ENCODE measurements around the gene HTN1. TPM values are rescaled to one million over a fixed set of nuclear protein-coding genes. Genes with fewer than 3 reads are reported as not detected.
"Not testable (repeated sequence)": the region's sequence is repeated elsewhere in the genome, so short reads cannot be mapped to it uniquely, and the experiment has no call there.

The HTN1 gene
- polyA plus RNA-seq (2011; rRNA removed): not detected in 2 replicates
- not detected in 2 replicates for polyA minus RNA-seq (2011; rRNA and poly(A)+ RNA removed)

DNA sequence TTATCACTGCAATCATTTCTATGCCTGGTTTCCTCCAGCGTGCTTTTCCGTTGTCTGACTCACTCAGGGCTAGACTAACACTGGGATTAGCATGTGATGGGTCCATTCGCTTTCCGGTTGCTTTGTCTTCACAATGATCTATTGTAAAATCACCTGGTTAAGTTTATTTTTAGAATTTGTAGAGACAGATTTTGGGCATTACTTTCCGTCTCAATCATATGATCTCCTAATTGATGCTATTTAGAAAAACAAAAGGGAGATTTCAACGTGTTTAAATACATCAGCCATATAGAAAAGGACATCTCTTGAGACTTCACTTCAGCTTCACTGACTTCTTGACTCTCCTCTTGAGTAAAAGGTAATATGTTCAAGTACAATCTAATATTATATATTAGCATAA is at the start of gene HTN1:
Gene HTN1 (plus strand): TSS at position 301 of the 400 bp plus-strand sequence. CDS start 2,639 bp downstream, outside the sequence.
- CTCF ChIA-PET; H3K27me3 ChIP-seq (ENCODE audit: control insufficient read depth, insufficient read depth, low read length); H3K4me3 ChIP-seq (ENCODE audit: low read depth, low read length); POLR2A ChIA-PET; DNase-seq (ENCODE audit: low read depth); H3K36me3 ChIP-seq (ENCODE audit: control insufficient read depth, insufficient read depth, low read length): not testable (repeated sequence)

DNA sequence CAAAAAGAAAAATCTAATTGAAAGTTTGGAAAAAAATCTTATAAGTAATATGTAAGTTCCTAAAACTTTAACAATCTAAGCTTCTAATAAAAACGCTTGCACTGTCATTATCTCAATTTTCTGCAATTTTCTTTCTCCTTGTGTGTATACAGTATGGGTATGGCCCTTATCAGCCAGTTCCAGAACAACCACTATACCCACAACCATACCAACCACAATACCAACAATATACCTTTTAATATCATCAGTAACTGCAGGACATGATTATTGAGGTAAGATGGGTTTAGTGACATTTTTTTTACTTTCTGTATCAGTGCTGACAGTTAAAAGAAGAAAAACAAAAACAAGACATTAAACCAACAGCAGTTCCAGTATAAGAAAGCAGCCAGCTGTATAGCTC is 49.5 kb upstream of the HTN1 start:
- H3K27me3 ChIP-seq (ENCODE audit: control insufficient read depth, insufficient read depth, low read length): no peaks in the 10 kb centered on the region
- POLR2A ChIA-PET: no interaction called here
- no peak for DNase-seq (ENCODE audit: low read depth)
- H3K4me3 ChIP-seq (ENCODE audit: low read depth, low read length): no peak overlapping the region
- TF ChIP-seq, protein P1, sequence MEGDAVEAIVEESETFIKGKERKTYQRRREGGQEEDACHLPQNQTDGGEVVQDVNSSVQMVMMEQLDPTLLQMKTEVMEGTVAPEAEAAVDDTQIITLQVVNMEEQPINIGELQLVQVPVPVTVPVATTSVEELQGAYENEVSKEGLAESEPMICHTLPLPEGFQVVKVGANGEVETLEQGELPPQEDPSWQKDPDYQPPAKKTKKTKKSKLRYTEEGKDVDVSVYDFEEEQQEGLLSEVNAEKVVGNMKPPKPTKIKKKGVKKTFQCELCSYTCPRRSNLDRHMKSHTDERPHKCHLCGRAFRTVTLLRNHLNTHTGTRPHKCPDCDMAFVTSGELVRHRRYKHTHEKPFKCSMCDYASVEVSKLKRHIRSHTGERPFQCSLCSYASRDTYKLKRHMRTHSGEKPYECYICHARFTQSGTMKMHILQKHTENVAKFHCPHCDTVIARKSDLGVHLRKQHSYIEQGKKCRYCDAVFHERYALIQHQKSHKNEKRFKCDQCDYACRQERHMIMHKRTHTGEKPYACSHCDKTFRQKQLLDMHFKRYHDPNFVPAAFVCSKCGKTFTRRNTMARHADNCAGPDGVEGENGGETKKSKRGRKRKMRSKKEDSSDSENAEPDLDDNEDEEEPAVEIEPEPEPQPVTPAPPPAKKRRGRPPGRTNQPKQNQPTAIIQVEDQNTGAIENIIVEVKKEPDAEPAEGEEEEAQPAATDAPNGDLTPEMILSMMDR (IDR thresholded peaks at IDR 0.05; ENCODE audit: insufficient read depth, low read depth, low read length): no peak
- H3K36me3 ChIP-seq (ENCODE audit: control insufficient read depth, insufficient read depth, low read length): no peaks in the 10 kb centered on the region
- CTCF ChIA-PET: no interaction called here

DNA sequence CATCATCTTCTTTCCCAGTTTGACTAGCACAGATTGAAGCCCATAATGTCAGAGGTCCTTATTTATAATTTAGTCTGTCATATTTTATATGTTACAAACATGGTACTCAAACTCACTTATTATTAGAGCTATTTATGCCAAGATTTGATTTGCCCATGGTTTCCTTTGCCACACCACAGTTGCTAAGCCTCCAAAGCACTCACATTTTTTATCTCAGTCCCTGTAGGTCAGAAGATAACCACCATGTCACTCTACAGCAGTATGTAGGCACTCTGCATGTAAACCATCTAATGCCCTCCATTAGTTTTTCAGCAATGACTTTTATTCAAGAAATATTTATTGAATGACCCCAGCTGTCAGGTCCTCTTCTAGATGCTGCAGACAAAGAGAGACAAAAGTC is 47.7 kb upstream of the HTN1 start:
- Histone ChIP-seq H3K27me3 (ENCODE audit: control insufficient read depth, insufficient read depth, low read length) (no peaks in the 10 kb centered on the region), H3K4me3 (ENCODE audit: low read depth, low read length) (no peak overlapping the region), H3K36me3 (ENCODE audit: control insufficient read depth, insufficient read depth, low read length) (no peaks in the 10 kb centered on the region)
- ChIA-PET CTCF (no interaction called here), POLR2A (no interaction called here)
- no peak for DNase-seq (ENCODE audit: low read depth)
- TF ChIP-seq, protein P1 (IDR thresholded peaks at IDR 0.05; ENCODE audit: insufficient read depth, low read depth, low read length): no peak

- DNase-seq (ENCODE audit: low read depth): no peak
- no peaks in the 10 kb centered on the region for H3K36me3 ChIP-seq (ENCODE audit: control insufficient read depth, insufficient read depth, low read length)
- ChIA-PET CTCF (no interaction called here), POLR2A (no interaction called here)
- H3K27me3 ChIP-seq (ENCODE audit: control insufficient read depth, insufficient read depth, low read length): no peaks in the 10 kb centered on the region
- TF ChIP-seq, protein P1 (IDR thresholded peaks at IDR 0.05; ENCODE audit: insufficient read depth, low read depth, low read length): no peak
- H3K4me3 ChIP-seq (ENCODE audit: low read depth, low read length): no peak overlapping the region
These were observed 41.5 kb upstream of the HTN1 start for GRCh38 chr4:70008771-70009170.

DNA sequence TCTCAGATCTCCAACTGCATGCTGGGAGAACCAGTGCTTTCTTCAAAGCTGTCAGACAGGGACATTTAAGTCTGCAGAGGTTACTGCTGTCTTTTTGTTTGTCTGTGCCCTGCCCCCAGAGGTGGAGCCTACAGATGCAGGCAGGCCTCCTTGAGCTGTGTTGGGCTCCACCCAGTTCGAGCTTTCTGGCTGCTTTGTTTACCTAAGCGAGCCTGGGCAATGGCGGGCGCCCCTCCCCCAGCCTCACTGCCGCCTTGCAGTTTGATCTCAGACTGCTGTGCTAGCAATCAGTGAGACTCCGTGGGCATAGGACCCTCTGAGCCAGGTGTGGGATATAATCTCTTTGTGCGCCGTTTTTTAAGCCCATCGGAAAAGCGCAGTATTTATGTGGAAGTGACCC is 31.2 kb upstream of the HTN1 start:
- H3K27me3 ChIP-seq (ENCODE audit: control insufficient read depth, insufficient read depth, low read length); POLR2A ChIA-PET; H3K4me3 ChIP-seq (ENCODE audit: low read depth, low read length); H3K36me3 ChIP-seq (ENCODE audit: control insufficient read depth, insufficient read depth, low read length); DNase-seq (ENCODE audit: low read depth); CTCF ChIA-PET: not testable (repeated sequence)

GRCh38 chr4:70023218-70023617 is 27.0 kb upstream of the HTN1 start:
- ChIA-PET POLR2A (no interaction called here), CTCF (no interaction called here)
- Histone ChIP-seq H3K4me3 (ENCODE audit: low read depth, low read length) (no peak overlapping the region), H3K36me3 (ENCODE audit: control insufficient read depth, insufficient read depth, low read length) (no peaks in the 10 kb centered on the region), H3K27me3 (ENCODE audit: control insufficient read depth, insufficient read depth, low read length) (no peaks in the 10 kb centered on the region)
- TF ChIP-seq, protein P1 (IDR thresholded peaks at IDR 0.05; ENCODE audit: insufficient read depth, low read depth, low read length): no peak
- no peak for DNase-seq (ENCODE audit: low read depth)
